WTC11 (cell line): ENCODE measurements around the gene ZDHHC8. TPM values are rescaled to one million over a fixed set of nuclear protein-coding genes. Genes with fewer than 3 reads are reported as not detected.

ENCODE experiments used
- ATAC-seq: fragments of 200-7000 bp; cut with Tn5 transposase; 2 replicates; pipeline ENCODE4 v1.10.0; 2021; ENCODE audit warnings: mild to moderate bottlenecking, moderate library complexity
- CTCF ChIA-PET: fragments of 300-600 bp; sonication (Branson Sonifier 250); formaldehyde crosslinking; loops from one replicate; lab custom pipeline; 2021; ENCODE audit warnings: antibody characterized with exemption; lab: Charles Lee
- POLR2A ChIA-PET: fragments of 350-600 bp; sonication (Branson Sonifier 250); formaldehyde crosslinking; loops from one replicate; lab custom pipeline; 2021; ENCODE audit warnings: antibody characterized with exemption; lab: Charles Lee
- DNase-seq: peaks from one replicate; pipeline ENCODE4 v3.0.0; 2021; ENCODE audit warnings: low spot score
- H3K27ac Mint-ChIP-seq: 2 replicates; pipeline ENCODE4 v1.8.0; 2021; ENCODE audit warnings: mixed read lengths
- H3K27me3 Mint-ChIP-seq: 2 replicates; pipeline ENCODE4 v1.8.0; 2021; ENCODE audit warnings: low read depth, mild to moderate bottlenecking, moderate library complexity, mixed read lengths
- H3K36me3 Mint-ChIP-seq: 2 replicates; pipeline ENCODE4 v1.8.0; 2021; ENCODE audit warnings: mixed read lengths
- H3K4me1 Mint-ChIP-seq: 2 replicates; pipeline ENCODE4 v1.8.0; 2022; ENCODE audit warnings: mixed read lengths
- H3K4me3 Mint-ChIP-seq: 2 replicates; pipeline ENCODE4 v1.8.0; 2021; ENCODE audit warnings: mild to moderate bottlenecking, moderate library complexity, mixed read lengths
- H3K9me3 Mint-ChIP-seq: 2 replicates; pipeline ENCODE4 v1.8.0; 2021; ENCODE audit warnings: mixed read lengths
- CBFB ChIP-seq: sonication (generic); formaldehyde crosslinking; IDR thresholded peaks from 2 replicates; pipeline ENCODE4 v1.8.1; 2022; ENCODE audit warnings: mild to moderate bottlenecking, low read depth, missing genetic modification reagents
- ELF4 ChIP-seq: sonication (generic); formaldehyde crosslinking; IDR thresholded peaks from 2 replicates; pipeline ENCODE4 v1.8.1; 2022; ENCODE audit warnings: low read depth, mild to moderate bottlenecking, moderate library complexity, missing genetic modification reagents
- EMX1 ChIP-seq: fragments of 250-450 bp; sonication (Bioruptor Pico); IDR thresholded peaks from 2 replicates; pipeline ENCODE4 v1.8.0; 2021; ENCODE audit warnings: mild to moderate bottlenecking
- GTF2I ChIP-seq: fragments of 250-450 bp; sonication (Bioruptor Pico); conservative IDR thresholded peaks from 2 replicates; pipeline ENCODE4 v1.4.0; 2021; ENCODE audit warnings: mild to moderate bottlenecking
- NFATC4 ChIP-seq: fragments of 250-450 bp; sonication (Bioruptor Pico); IDR thresholded peaks from 2 replicates; pipeline ENCODE4 v1.9.0; 2021; ENCODE audit warnings: mild to moderate bottlenecking
- NR2C2 ChIP-seq: sonication (generic); formaldehyde crosslinking; IDR thresholded peaks from 2 replicates; pipeline ENCODE4 v1.8.0; 2022; ENCODE audit warnings: mild to moderate bottlenecking, missing genetic modification reagents
- ZNF121 ChIP-seq: sonication (generic); formaldehyde crosslinking; IDR thresholded peaks from 2 replicates; pipeline ENCODE4 v1.8.0; 2023; ENCODE audit warnings: missing genetic modification reagents
- total RNA-seq: library from RNA; stranded (reverse); gene quantifications from 3 replicates; pipeline ENCODE4 v1.2.3, GENCODE V29; 2021
- TF ChIP-seq, protein P1 (sequence below): fragments of 250-450 bp; sonication (Bioruptor Pico); conservative IDR thresholded peaks from 2 replicates; pipeline ENCODE4 v1.9.0; 2021; ENCODE audit warnings: mild to moderate bottlenecking
- TF ChIP-seq, protein P2 (sequence below): sonication (generic); formaldehyde crosslinking; IDR thresholded peaks from 2 replicates; pipeline ENCODE4 v1.8.0; 2022; ENCODE audit warnings: missing genetic modification reagents
- TF ChIP-seq, protein P3 (sequence below): fragments of 250-450 bp; sonication (Bioruptor Pico); IDR thresholded peaks from 2 replicates; pipeline ENCODE4 v1.9.0; 2021; ENCODE audit warnings: moderate library complexity, mild to moderate bottlenecking, inconsistent platforms, borderline replicate concordance
- TF ChIP-seq, protein P4 (sequence below): sonication (generic); formaldehyde crosslinking; IDR thresholded peaks from 2 replicates; pipeline ENCODE4 v1.8.0; 2022; ENCODE audit warnings: mild to moderate bottlenecking, missing genetic modification reagents
- TF ChIP-seq, protein P5 (sequence below): sonication (generic); formaldehyde crosslinking; conservative IDR thresholded peaks from 2 replicates; pipeline ENCODE4 v1.8.1; 2023; ENCODE audit warnings: mild to moderate bottlenecking, low read depth, missing genetic modification reagents, moderate library complexity
- TF ChIP-seq, protein P6 (sequence below): sonication (generic); formaldehyde crosslinking; IDR thresholded peaks from 2 replicates; pipeline ENCODE4 v1.8.1; 2022; ENCODE audit warnings: low read depth, mild to moderate bottlenecking, moderate library complexity, missing genetic modification reagents, borderline replicate concordance
- TF ChIP-seq, protein P7 (sequence below): fragments of 200-600 bp; IDR thresholded peaks from 2 replicates; pipeline ENCODE4 v1.8.0; 2022; ENCODE audit warnings: antibody characterized with exemption
- TF ChIP-seq, protein P8 (sequence below): sonication (generic); formaldehyde crosslinking; IDR thresholded peaks from 2 replicates; pipeline ENCODE4 v1.8.1; 2023; ENCODE audit warnings: mild to moderate bottlenecking, missing genetic modification reagents

The ZDHHC8 gene
- total RNA-seq, 1 experiment from 2014 or later = 79.7 TPM

DNA sequence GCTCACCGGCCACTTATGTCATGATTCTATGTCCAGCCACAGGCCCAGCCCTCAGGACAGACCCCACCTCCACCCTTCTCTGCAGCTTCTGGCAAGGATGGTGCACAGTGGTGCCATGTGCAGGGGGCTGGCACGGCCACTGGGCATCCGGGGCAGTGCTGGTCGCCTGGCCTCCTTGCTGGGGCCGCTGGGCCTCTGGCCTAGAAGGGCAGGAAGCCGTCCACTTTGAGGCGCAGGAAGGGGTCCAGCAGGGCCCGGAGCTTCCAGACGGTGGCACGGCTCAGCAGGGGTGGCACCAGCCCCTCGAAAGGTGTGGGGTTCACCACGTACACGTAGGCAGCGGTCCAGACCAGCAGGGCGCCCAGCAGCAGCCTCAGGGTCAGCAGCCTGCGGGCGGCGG, 16.8 kb downstream of the ZDHHC8 start:
- H3K9me3 Mint-ChIP-seq = no peaks in the 10 kb centered on the region
- no peak for TF ChIP-seq ELF4 (CRISPR knock-in tag)
- TF ChIP-seq, protein P1, sequence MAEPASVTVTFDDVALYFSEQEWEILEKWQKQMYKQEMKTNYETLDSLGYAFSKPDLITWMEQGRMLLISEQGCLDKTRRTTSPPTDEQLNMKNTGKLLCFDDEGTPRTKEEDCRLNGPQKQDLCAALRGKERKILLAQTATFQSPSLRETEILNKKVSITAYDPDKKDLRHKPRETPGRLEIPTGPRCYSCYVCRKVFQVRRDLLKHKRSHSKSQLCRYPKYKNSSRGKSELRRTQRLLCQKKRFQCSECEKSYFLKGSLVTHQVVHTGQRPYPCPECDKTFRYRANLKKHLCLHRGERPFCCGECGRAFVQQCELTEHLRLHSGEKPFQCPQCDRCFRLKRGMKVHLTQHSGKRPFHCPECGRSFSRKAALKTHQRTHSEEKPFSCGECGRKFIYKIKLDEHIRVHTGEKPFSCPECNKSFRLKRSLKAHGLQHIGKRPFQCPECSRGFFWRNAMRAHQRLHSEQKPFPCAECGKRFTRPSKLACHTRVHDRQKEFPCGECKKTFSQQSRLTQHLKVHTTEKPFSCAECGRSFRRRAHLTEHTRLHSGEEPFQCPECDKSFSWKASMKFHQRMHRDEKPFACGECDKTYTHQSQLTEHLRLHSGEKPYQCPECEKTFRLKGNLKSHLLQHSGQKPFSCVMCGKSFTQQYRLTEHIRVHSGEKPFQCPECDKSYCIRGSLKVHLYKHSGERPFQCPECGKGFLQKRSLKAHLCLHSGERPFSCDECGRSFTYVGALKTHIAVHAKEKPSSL (CRISPR knock-in tag) = no peak
- TF ChIP-seq, protein P2, sequence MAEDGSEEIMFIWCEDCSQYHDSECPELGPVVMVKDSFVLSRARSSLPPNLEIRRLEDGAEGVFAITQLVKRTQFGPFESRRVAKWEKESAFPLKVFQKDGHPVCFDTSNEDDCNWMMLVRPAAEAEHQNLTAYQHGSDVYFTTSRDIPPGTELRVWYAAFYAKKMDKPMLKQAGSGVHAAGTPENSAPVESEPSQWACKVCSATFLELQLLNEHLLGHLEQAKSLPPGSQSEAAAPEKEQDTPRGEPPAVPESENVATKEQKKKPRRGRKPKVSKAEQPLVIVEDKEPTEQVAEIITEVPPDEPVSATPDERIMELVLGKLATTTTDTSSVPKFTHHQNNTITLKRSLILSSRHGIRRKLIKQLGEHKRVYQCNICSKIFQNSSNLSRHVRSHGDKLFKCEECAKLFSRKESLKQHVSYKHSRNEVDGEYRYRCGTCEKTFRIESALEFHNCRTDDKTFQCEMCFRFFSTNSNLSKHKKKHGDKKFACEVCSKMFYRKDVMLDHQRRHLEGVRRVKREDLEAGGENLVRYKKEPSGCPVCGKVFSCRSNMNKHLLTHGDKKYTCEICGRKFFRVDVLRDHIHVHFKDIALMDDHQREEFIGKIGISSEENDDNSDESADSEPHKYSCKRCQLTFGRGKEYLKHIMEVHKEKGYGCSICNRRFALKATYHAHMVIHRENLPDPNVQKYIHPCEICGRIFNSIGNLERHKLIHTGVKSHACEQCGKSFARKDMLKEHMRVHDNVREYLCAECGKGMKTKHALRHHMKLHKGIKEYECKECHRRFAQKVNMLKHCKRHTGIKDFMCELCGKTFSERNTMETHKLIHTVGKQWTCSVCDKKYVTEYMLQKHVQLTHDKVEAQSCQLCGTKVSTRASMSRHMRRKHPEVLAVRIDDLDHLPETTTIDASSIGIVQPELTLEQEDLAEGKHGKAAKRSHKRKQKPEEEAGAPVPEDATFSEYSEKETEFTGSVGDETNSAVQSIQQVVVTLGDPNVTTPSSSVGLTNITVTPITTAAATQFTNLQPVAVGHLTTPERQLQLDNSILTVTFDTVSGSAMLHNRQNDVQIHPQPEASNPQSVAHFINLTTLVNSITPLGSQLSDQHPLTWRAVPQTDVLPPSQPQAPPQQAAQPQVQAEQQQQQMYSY (CRISPR knock-in tag) = no peak
- no peaks in the 10 kb centered on the region for H3K27me3 Mint-ChIP-seq
- no peaks in the 10 kb centered on the region for H3K4me1 Mint-ChIP-seq
- H3K4me3 Mint-ChIP-seq = no peak overlapping the region
- DNase-seq (no peak), ATAC-seq (no peak)
- H3K27ac Mint-ChIP-seq = no peak overlapping the region
- ChIA-PET POLR2A (no interaction called here), CTCF (interaction anchor here (0.8 to 1.7 kb wide), 2 partner anchors 9 to 135 kb away, joined by 3 to 5 read pairs; no protein-coding TSS in a partner anchor)
- H3K36me3 Mint-ChIP-seq = no peaks in the 10 kb centered on the region

DNA sequence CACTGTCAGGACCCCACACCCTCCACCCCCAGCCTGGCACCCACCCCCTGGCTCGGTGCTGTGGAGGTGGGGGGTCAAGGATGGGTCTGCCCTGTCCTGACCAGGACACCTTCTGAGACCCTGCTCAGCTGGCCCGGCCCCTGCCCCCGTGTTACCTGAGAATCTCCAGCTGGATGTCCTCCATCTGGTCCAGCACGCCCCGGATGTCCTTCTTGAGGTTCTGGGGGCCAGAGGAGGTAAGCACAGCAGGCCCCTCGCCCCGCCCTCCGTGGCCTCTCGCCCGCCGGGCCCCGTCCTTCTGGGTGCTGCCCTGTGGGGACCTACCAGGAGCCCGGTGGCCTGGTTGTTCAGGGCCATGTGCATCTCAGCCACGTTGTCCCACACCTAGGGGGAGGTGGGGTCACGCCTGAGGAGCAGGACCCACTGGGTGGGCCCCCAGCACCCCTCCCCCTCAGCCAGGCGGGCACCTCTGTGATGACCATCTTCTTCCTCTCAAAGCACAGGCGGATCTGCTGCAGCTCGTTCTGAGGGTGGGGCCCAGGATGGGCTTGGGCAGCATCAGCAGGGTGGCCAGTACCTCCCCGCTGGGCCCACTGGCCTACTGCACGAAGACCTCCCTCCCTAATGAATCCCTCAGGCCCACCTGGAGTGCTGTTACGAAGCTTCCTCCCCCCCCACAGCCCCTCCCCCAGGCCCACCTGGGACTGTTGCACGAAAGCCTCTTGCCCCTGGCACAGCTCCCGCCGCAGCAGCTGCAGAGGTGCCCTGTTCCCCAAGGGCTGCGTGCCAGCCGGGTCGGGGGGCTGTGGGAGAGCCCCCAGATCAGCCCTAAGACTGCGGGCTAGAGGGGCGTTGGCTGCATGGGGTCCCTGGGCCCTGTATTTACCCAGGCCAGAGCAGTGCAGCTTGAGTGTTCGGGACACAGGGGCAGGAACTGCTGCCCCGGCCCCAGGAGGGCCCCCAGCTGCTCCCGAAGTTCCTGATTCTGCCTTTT, 17.9 kb downstream of the ZDHHC8 start:
- DNase-seq (no peak), ATAC-seq (no peak)
- Mint-ChIP-seq H3K4me1 (peaks cover 3% of the 10 kb centered on the region; the same call in 1 of the 2 replicates), H3K27me3 (no peaks in the 10 kb centered on the region), H3K27ac (no peak overlapping the region), H3K36me3 (no peaks in the 10 kb centered on the region), H3K9me3 (no peaks in the 10 kb centered on the region), H3K4me3 (no peak overlapping the region)
- ChIA-PET POLR2A (no interaction called here), CTCF (no interaction called here)
- TF ChIP-seq EMX1 (no peak), ZNF121 (no peak), NFATC4 (CRISPR knock-in tag) (no peak), CBFB (CRISPR knock-in tag) (no peak), NR2C2 (CRISPR knock-in tag) (no peak), GTF2I (CRISPR knock-in tag) (no peak)
- TF ChIP-seq, protein P3, sequence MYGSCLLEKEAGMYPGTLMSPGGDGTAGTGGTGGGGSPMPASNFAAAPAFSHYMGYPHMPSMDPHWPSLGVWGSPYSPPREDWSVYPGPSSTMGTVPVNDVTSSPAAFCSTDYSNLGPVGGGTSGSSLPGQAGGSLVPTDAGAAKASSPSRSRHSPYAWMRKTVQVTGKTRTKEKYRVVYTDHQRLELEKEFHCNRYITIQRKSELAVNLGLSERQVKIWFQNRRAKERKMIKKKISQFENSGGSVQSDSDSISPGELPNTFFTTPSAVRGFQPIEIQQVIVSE (CRISPR knock-in tag) = no peak
- TF ChIP-seq, protein P4, sequence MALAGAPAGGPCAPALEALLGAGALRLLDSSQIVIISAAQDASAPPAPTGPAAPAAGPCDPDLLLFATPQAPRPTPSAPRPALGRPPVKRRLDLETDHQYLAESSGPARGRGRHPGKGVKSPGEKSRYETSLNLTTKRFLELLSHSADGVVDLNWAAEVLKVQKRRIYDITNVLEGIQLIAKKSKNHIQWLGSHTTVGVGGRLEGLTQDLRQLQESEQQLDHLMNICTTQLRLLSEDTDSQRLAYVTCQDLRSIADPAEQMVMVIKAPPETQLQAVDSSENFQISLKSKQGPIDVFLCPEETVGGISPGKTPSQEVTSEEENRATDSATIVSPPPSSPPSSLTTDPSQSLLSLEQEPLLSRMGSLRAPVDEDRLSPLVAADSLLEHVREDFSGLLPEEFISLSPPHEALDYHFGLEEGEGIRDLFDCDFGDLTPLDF (CRISPR knock-in tag) = no peak
- TF ChIP-seq, protein P5, sequence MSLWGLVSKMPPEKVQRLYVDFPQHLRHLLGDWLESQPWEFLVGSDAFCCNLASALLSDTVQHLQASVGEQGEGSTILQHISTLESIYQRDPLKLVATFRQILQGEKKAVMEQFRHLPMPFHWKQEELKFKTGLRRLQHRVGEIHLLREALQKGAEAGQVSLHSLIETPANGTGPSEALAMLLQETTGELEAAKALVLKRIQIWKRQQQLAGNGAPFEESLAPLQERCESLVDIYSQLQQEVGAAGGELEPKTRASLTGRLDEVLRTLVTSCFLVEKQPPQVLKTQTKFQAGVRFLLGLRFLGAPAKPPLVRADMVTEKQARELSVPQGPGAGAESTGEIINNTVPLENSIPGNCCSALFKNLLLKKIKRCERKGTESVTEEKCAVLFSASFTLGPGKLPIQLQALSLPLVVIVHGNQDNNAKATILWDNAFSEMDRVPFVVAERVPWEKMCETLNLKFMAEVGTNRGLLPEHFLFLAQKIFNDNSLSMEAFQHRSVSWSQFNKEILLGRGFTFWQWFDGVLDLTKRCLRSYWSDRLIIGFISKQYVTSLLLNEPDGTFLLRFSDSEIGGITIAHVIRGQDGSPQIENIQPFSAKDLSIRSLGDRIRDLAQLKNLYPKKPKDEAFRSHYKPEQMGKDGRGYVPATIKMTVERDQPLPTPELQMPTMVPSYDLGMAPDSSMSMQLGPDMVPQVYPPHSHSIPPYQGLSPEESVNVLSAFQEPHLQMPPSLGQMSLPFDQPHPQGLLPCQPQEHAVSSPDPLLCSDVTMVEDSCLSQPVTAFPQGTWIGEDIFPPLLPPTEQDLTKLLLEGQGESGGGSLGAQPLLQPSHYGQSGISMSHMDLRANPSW (CRISPR knock-in tag) = no peak
- TF ChIP-seq, protein P6, sequence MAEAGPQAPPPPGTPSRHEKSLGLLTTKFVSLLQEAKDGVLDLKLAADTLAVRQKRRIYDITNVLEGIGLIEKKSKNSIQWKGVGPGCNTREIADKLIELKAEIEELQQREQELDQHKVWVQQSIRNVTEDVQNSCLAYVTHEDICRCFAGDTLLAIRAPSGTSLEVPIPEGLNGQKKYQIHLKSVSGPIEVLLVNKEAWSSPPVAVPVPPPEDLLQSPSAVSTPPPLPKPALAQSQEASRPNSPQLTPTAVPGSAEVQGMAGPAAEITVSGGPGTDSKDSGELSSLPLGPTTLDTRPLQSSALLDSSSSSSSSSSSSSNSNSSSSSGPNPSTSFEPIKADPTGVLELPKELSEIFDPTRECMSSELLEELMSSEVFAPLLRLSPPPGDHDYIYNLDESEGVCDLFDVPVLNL (CRISPR knock-in tag) = no peak
- TF ChIP-seq, protein P7, sequence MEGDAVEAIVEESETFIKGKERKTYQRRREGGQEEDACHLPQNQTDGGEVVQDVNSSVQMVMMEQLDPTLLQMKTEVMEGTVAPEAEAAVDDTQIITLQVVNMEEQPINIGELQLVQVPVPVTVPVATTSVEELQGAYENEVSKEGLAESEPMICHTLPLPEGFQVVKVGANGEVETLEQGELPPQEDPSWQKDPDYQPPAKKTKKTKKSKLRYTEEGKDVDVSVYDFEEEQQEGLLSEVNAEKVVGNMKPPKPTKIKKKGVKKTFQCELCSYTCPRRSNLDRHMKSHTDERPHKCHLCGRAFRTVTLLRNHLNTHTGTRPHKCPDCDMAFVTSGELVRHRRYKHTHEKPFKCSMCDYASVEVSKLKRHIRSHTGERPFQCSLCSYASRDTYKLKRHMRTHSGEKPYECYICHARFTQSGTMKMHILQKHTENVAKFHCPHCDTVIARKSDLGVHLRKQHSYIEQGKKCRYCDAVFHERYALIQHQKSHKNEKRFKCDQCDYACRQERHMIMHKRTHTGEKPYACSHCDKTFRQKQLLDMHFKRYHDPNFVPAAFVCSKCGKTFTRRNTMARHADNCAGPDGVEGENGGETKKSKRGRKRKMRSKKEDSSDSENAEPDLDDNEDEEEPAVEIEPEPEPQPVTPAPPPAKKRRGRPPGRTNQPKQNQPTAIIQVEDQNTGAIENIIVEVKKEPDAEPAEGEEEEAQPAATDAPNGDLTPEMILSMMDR = no peak
- TF ChIP-seq, protein P8, sequence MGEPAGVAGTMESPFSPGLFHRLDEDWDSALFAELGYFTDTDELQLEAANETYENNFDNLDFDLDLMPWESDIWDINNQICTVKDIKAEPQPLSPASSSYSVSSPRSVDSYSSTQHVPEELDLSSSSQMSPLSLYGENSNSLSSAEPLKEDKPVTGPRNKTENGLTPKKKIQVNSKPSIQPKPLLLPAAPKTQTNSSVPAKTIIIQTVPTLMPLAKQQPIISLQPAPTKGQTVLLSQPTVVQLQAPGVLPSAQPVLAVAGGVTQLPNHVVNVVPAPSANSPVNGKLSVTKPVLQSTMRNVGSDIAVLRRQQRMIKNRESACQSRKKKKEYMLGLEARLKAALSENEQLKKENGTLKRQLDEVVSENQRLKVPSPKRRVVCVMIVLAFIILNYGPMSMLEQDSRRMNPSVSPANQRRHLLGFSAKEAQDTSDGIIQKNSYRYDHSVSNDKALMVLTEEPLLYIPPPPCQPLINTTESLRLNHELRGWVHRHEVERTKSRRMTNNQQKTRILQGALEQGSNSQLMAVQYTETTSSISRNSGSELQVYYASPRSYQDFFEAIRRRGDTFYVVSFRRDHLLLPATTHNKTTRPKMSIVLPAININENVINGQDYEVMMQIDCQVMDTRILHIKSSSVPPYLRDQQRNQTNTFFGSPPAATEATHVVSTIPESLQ (CRISPR knock-in tag) = no peak
